Trophoblast cell (in vitro differentiated cells and primary cell): ENCODE results near the gene BABAM2.
"Not testable (repeated sequence)": the region's sequence is repeated elsewhere in the genome, so short reads cannot be mapped to it uniquely, and the experiment has no call there.

ENCODE experiments used
- DNase-seq, 2 donors: peaks; one replicate each; pipeline ENCODE4 v3.0.0-alpha.2; 2016
- H2AFZ ChIP-seq: 2 replicates; pipeline ENCODE4 v1.6.1; 2013; ENCODE audit warnings: low read length, moderate library complexity, mild to moderate bottlenecking; ENCODE audit not compliant: insufficient read depth, poor library complexity
- H2AK5ac ChIP-seq: 2 replicates; pipeline ENCODE4 v1.6.1; 2013; ENCODE audit warnings: mild to moderate bottlenecking, low read length
- H2BK120ac ChIP-seq: 2 replicates; pipeline ENCODE4 v1.6.1; 2013; ENCODE audit warnings: low read length, mild to moderate bottlenecking, moderate library complexity; ENCODE audit not compliant: insufficient read depth, poor library complexity
- H2BK12ac ChIP-seq: 2 replicates; pipeline ENCODE4 v1.6.1; 2013; ENCODE audit warnings: mild to moderate bottlenecking, low read length, moderate library complexity
- H2BK5ac ChIP-seq: 2 replicates; pipeline ENCODE4 v1.6.1; 2013; ENCODE audit warnings: low read length, low read depth, moderate library complexity, mild to moderate bottlenecking; ENCODE audit not compliant: poor library complexity
- H3K14ac ChIP-seq: 2 replicates; pipeline ENCODE4 v1.6.1; 2013; ENCODE audit warnings: mild to moderate bottlenecking, low read length
- H3K18ac ChIP-seq: 2 replicates; pipeline ENCODE4 v1.6.1; 2013; ENCODE audit warnings: mild to moderate bottlenecking, low read length
- H3K23ac ChIP-seq: 2 replicates; pipeline ENCODE4 v1.6.1; 2013; ENCODE audit warnings: low read length
- H3K27ac ChIP-seq: 2 replicates; pipeline ENCODE4 v1.5.1; 2013; ENCODE audit warnings: low read depth, mild to moderate bottlenecking, inconsistent platforms, low read length, moderate library complexity
- H3K27me3 ChIP-seq: 2 replicates; pipeline ENCODE4 v1.6.1; 2013; ENCODE audit warnings: inconsistent platforms, mild to moderate bottlenecking, low read length, moderate library complexity; ENCODE audit not compliant: insufficient read depth
- H3K36me3 ChIP-seq, 2 experiments: 1 replicate in 1 of 2; 2 replicates in 1 of 2; pipeline ENCODE4 v1.6.1; 2013; ENCODE audit warnings: low read length in 2 of 2, mild to moderate bottlenecking in 2 of 2, moderate library complexity in 1 of 2; ENCODE audit not compliant: insufficient read depth in 2 of 2, control insufficient read depth in 1 of 2
- H3K4ac ChIP-seq: 2 replicates; pipeline ENCODE4 v1.6.1; 2013; ENCODE audit warnings: low read depth, mild to moderate bottlenecking, low read length, moderate library complexity
- H3K4me1 ChIP-seq, 2 experiments: 1 replicate in 1 of 2; 2 replicates in 1 of 2; pipeline ENCODE4 v1.6.1; 2013; ENCODE audit warnings: low read length in 2 of 2, mild to moderate bottlenecking in 2 of 2, moderate library complexity in 1 of 2; ENCODE audit not compliant: insufficient read depth in 2 of 2, control insufficient read depth in 1 of 2
- H3K4me2 ChIP-seq: 2 replicates; pipeline ENCODE4 v1.6.1; 2013; ENCODE audit warnings: inconsistent platforms, mild to moderate bottlenecking, low read length, moderate library complexity
- H3K4me3 ChIP-seq: 2 replicates; pipeline ENCODE4 v1.5.1; 2013; ENCODE audit warnings: mild to moderate bottlenecking, low read depth, low read length, inconsistent platforms
- H3K79me1 ChIP-seq: one replicate; pipeline ENCODE4 v1.6.1; 2013; ENCODE audit warnings: low read length
- H3K79me2 ChIP-seq: 2 replicates; pipeline ENCODE4 v1.6.1; 2013; ENCODE audit warnings: low read length, mild to moderate bottlenecking; ENCODE audit not compliant: control insufficient read depth, insufficient read depth, poor library complexity
- H3K9ac ChIP-seq: 2 replicates; pipeline ENCODE4 v1.6.1; 2013; ENCODE audit warnings: mild to moderate bottlenecking, low read length
- H3K9me3 ChIP-seq: 2 replicates; pipeline ENCODE4 v1.6.1; 2013; ENCODE audit warnings: low read depth, mild to moderate bottlenecking, control low read depth, inconsistent platforms, low read length; ENCODE audit not compliant: insufficient read depth
- H4K12ac ChIP-seq: 2 replicates; pipeline ENCODE4 v1.6.1; 2013; ENCODE audit warnings: low read depth, mild to moderate bottlenecking, low read length, moderate library complexity
- H4K8ac ChIP-seq: 2 replicates; pipeline ENCODE4 v1.6.1; 2013; ENCODE audit warnings: low read depth, mild to moderate bottlenecking, low read length, moderate library complexity
- H4K91ac ChIP-seq: one replicate; pipeline ENCODE4 v1.6.1; 2013; ENCODE audit warnings: low read depth, mild to moderate bottlenecking, low read length, moderate library complexity
- WGBS: extraction: QIAGEN DNeasy Blood & Tissue Kit; methylation state at CpG from one replicate; pipeline ENCODE4 v1.1.7; 2013; ENCODE audit warnings: missing lambda C conversion rate; ENCODE audit not compliant: insufficient read length, insufficient coverage; ENCODE audit errors: extremely low coverage; 5-methylcytosine and 5-hydroxymethylcytosine counted together

BABAM2 gene

GRCh38 chr2:28251337-28251736, 360.8 kb downstream of the BABAM2 start:
- no CpG with 5 or more reads among the region's 8 CpGs for WGBS

DNA sequence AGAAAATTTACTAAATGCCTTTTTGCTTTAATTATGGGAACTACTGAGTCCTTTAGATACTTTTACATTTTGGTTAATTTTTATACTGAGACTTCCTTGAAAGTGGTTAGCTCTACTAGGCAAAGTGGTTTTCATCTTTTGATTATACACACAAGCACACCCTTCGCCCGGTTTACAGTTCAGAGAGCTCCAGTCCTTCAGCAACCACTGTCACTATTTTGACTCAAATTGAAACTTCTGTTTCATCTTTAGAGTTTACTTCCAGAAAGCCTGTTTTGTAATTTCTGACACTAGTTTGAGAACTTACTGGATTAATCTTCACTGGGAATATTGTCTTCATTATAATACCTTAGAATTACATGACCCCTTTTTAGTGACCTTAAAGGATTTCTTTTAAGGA, 361.8 kb downstream of the BABAM2 start:
- H2BK120ac ChIP-seq: no peak overlapping the region
- H2AK5ac ChIP-seq: no peak overlapping the region
- no CpG with 5 or more reads among the region's 2 CpGs for WGBS
- no peak overlapping the region for H3K27ac ChIP-seq
- no peak overlapping the region for H2BK5ac ChIP-seq
- H3K79me2 ChIP-seq: no peaks in the 10 kb centered on the region
- H3K4ac ChIP-seq: no peak overlapping the region
- H2AFZ ChIP-seq: no peak overlapping the region
- H3K4me3 ChIP-seq: no peak overlapping the region
- no peak overlapping the region for H3K4me2 ChIP-seq
- H3K27me3 ChIP-seq: no peaks in the 10 kb centered on the region
- H4K91ac ChIP-seq: no peak overlapping the region
- no peak overlapping the region for H3K18ac ChIP-seq
- no peak overlapping the region for H2BK12ac ChIP-seq
- H3K9ac ChIP-seq: no peak overlapping the region
- peaks cover 2% of the 10 kb centered on the region for H3K79me1 ChIP-seq
- peaks cover 4 to 8% of the 10 kb centered on the region in 2 experiments for H3K4me1 ChIP-seq
- no peak overlapping the region for H3K23ac ChIP-seq
- H3K36me3 ChIP-seq: no peaks in the 10 kb centered on the region
- no peak overlapping the region for H4K8ac ChIP-seq
- no peak overlapping the region for H4K12ac ChIP-seq
- no peak overlapping the region for H3K14ac ChIP-seq
- no peak for DNase-seq
- no peaks in the 10 kb centered on the region for H3K9me3 ChIP-seq

More at GRCh38 chr2:28251337-28251736, 360.8 kb downstream of the BABAM2 start:
- no peak overlapping the region for H3K4ac ChIP-seq
- H3K23ac ChIP-seq: no peak overlapping the region
- H3K4me1 ChIP-seq: peaks cover 4 to 8% of the 10 kb centered on the region in 2 experiments
- no peak overlapping the region for H2BK120ac ChIP-seq
- H3K4me3 ChIP-seq: no peak overlapping the region
- no peak overlapping the region for H3K9ac ChIP-seq
- no peak overlapping the region for H2BK5ac ChIP-seq
- H3K79me1 ChIP-seq: peaks cover 2% of the 10 kb centered on the region
- H2AFZ ChIP-seq: no peak overlapping the region
- no peak overlapping the region for H4K12ac ChIP-seq
- no peak overlapping the region for H3K27ac ChIP-seq
- H4K8ac ChIP-seq: no peak overlapping the region
- H3K27me3 ChIP-seq: no peaks in the 10 kb centered on the region
- H3K4me2 ChIP-seq: no peak overlapping the region
- no peaks in the 10 kb centered on the region for H3K9me3 ChIP-seq
- no peak for DNase-seq
- peak overlapping the region; percentile 51 for H4K91ac ChIP-seq
- no peaks in the 10 kb centered on the region for H3K79me2 ChIP-seq
- H3K14ac ChIP-seq: no peak overlapping the region
- no peak overlapping the region for H2AK5ac ChIP-seq
- H2BK12ac ChIP-seq: no peak overlapping the region
- no peak overlapping the region for H3K18ac ChIP-seq
- H3K36me3 ChIP-seq: no peaks in the 10 kb centered on the region

- Histone ChIP-seq H2BK12ac (no peak overlapping the region), H3K27me3 (no peaks in the 10 kb centered on the region), H4K8ac (no peak overlapping the region), H3K9me3 (no peaks in the 10 kb centered on the region), H3K4ac (no peak overlapping the region), H3K27ac (no peak overlapping the region), H3K4me3 (no peak overlapping the region), H3K79me1 (peaks cover 2% of the 10 kb centered on the region), H4K12ac (no peak overlapping the region), H4K91ac (no peak overlapping the region), H2AFZ (no peak overlapping the region), H3K9ac (no peak overlapping the region), H3K36me3 (no peaks in the 10 kb centered on the region), H3K79me2 (no peaks in the 10 kb centered on the region), H3K4me1 (peaks cover 4 to 6% of the 10 kb centered on the region in 2 experiments), H2BK120ac (no peak overlapping the region), H2AK5ac (no peak overlapping the region), H3K14ac (no peak overlapping the region), H3K23ac (no peak overlapping the region), H3K18ac (no peak overlapping the region), H2BK5ac (no peak overlapping the region), H3K4me2 (no peak overlapping the region)
- no CpG with 5 or more reads among the region's 2 CpGs for WGBS
- peak; percentile 43 to 84 for DNase-seq
Observed at GRCh38 chr2:28253543-28253942, 363.0 kb downstream of the BABAM2 start.

- not testable (repeated sequence) for H3K23ac ChIP-seq, H2BK120ac ChIP-seq, H4K8ac ChIP-seq, H3K79me2 ChIP-seq, H3K4me2 ChIP-seq, H2BK12ac ChIP-seq, H3K4me3 ChIP-seq, H2BK5ac ChIP-seq, H4K91ac ChIP-seq, H3K36me3 ChIP-seq, H3K27ac ChIP-seq, H2AK5ac ChIP-seq, H3K9ac ChIP-seq, H3K27me3 ChIP-seq, H3K4ac ChIP-seq, H3K14ac ChIP-seq, H3K4me1 ChIP-seq, H2AFZ ChIP-seq, H3K9me3 ChIP-seq, H3K79me1 ChIP-seq, H4K12ac ChIP-seq, H3K18ac ChIP-seq
- DNase-seq: peak; percentile 57 to 64
- no CpG with 5 or more reads among the region's 4 CpGs for WGBS
Observed at GRCh38 chr2:28255231-28255630, 364.7 kb downstream of the BABAM2 start.
